Measurements from ENCODE around the gene LINC00632. TPM values are rescaled to one million over a fixed set of nuclear protein-coding genes. Genes with fewer than 3 reads are reported as not detected.
A peak's percentile ranks its signal among the peaks of the same experiment; 100 is the strongest.

Gene LINC00632
- total and polyA plus RNA-seq, 4 donors, result 0.57 to 106 (median 56.5) TPM

GRCh38 chrX:140725500-140725899 is 15.9 kb downstream of the LINC00632 start:
- no peak overlapping the region for H3K4me3 ChIP-seq
- peaks cover 0 to 5% (median 0%) of the 10 kb centered on the region in 3 donors for H3K27me3 ChIP-seq (ENCODE audit: control insufficient read depth in 3 of 3, insufficient read depth in 3 of 3, low read length in 2 of 3)
- peaks cover 0 to 35% (median 4%) of the 10 kb centered on the region in 4 donors for H3K36me3 ChIP-seq (ENCODE audit: control insufficient read depth in 4 of 4, insufficient read depth in 4 of 4, low read length in 4 of 4)
- peaks cover 0 to 13% (median 0%) of the 10 kb centered on the region in 4 donors for H3K9me3 ChIP-seq (ENCODE audit: control insufficient read depth in 4 of 4, insufficient read depth in 3 of 4, low read length in 3 of 4)
- WGBS, 2 donors, result 87 to 95% methylated on average over 4 of the region's 4 CpGs
- no peak overlapping the region for H3K27ac ChIP-seq (ENCODE audit: low read depth in 1 of 2, low read length in 1 of 2)
- H3K9ac ChIP-seq (ENCODE audit: insufficient read depth in 1 of 2, low read length in 2 of 2), result no peak overlapping the region
- TF ChIP-seq CTCF (IDR thresholded peaks at IDR 0.05; ENCODE audit: control extremely low read depth, extremely low read depth), result no peak
- ATAC-seq (ENCODE audit: insufficient read depth, low FRiP score), result no peak
- peaks cover 0 to 9% (median 0%) of the 10 kb centered on the region in 5 donors for H3K4me1 ChIP-seq (ENCODE audit: control insufficient read depth in 5 of 5, insufficient read depth in 5 of 5, low read length in 5 of 5)
- DNase-seq, result no peak

- Histone ChIP-seq H3K36me3 (ENCODE audit: control insufficient read depth in 4 of 4, insufficient read depth in 4 of 4, low read length in 4 of 4) (no peaks in the 10 kb centered on the region), H3K4me3 (no peak overlapping the region), H3K9ac (ENCODE audit: insufficient read depth in 1 of 2, low read length in 2 of 2) (no peak overlapping the region), H3K27me3 (ENCODE audit: control insufficient read depth in 3 of 3, insufficient read depth in 3 of 3, low read length in 2 of 3) (peaks cover 0 to 2% (median 0%) of the 10 kb centered on the region in 3 donors), H3K27ac (ENCODE audit: low read depth in 1 of 2, low read length in 1 of 2) (no peak overlapping the region), H3K9me3 (ENCODE audit: control insufficient read depth in 4 of 4, insufficient read depth in 3 of 4, low read length in 3 of 4) (no peaks in the 10 kb centered on the region), H3K4me1 (ENCODE audit: control insufficient read depth in 5 of 5, insufficient read depth in 5 of 5, low read length in 5 of 5) (no peaks in the 10 kb centered on the region)
- peak; percentile 42 to 76 (median 60) for DNase-seq
- 21% methylated on average over 10 of the region's 10 CpGs for WGBS, 2 donors
- peak; percentile 68 for TF ChIP-seq CTCF (IDR thresholded peaks at IDR 0.05; ENCODE audit: control extremely low read depth, extremely low read depth)
- ATAC-seq (ENCODE audit: insufficient read depth, low FRiP score), result no peak
Observed at GRCh38 chrX:140733766-140734342, 24.3 kb downstream of the LINC00632 start.

- Histone ChIP-seq H3K27me3 (ENCODE audit: control insufficient read depth in 3 of 3, insufficient read depth in 3 of 3, low read length in 2 of 3) (peaks cover 0 to 6% (median 3%) of the 10 kb centered on the region in 3 donors), H3K4me3 (no peak overlapping the region), H3K9me3 (ENCODE audit: control insufficient read depth in 4 of 4, insufficient read depth in 3 of 4, low read length in 3 of 4) (no peaks in the 10 kb centered on the region), H3K9ac (ENCODE audit: insufficient read depth in 1 of 2, low read length in 2 of 2) (no peak overlapping the region), H3K36me3 (ENCODE audit: control insufficient read depth in 4 of 4, insufficient read depth in 4 of 4, low read length in 4 of 4) (no peaks in the 10 kb centered on the region), H3K27ac (ENCODE audit: low read depth in 1 of 2, low read length in 1 of 2) (no peak overlapping the region), H3K4me1 (ENCODE audit: control insufficient read depth in 5 of 5, insufficient read depth in 5 of 5, low read length in 5 of 5) (no peaks in the 10 kb centered on the region)
- TF ChIP-seq CTCF (IDR thresholded peaks at IDR 0.05; ENCODE audit: control extremely low read depth, extremely low read depth), result no peak
- ATAC-seq (ENCODE audit: insufficient read depth, low FRiP score) (no peak), DNase-seq (no peak)
Observed at GRCh38 chrX:140744085-140744484, 34.5 kb downstream of the LINC00632 start.

GRCh38 chrX:140756941-140757340 is 47.4 kb downstream of the LINC00632 start:
- peaks cover 0 to 3% (median 0%) of the 10 kb centered on the region in 5 donors for H3K4me1 ChIP-seq (ENCODE audit: control insufficient read depth in 5 of 5, insufficient read depth in 5 of 5, low read length in 5 of 5)
- H3K9me3 ChIP-seq (ENCODE audit: control insufficient read depth in 4 of 4, insufficient read depth in 3 of 4, low read length in 3 of 4), result no peaks in the 10 kb centered on the region
- no peaks in the 10 kb centered on the region for H3K36me3 ChIP-seq (ENCODE audit: control insufficient read depth in 4 of 4, insufficient read depth in 4 of 4, low read length in 4 of 4)
- no peak for ATAC-seq (ENCODE audit: insufficient read depth, low FRiP score)
- no peak for DNase-seq
- no peak for TF ChIP-seq CTCF (IDR thresholded peaks at IDR 0.05; ENCODE audit: control extremely low read depth, extremely low read depth)
- no peak overlapping the region for H3K27ac ChIP-seq (ENCODE audit: low read depth in 1 of 2, low read length in 1 of 2)
- WGBS, 2 donors, result 50 to 67% methylated on average over 6 of the region's 6 CpGs
- no peak overlapping the region for H3K9ac ChIP-seq (ENCODE audit: insufficient read depth in 1 of 2, low read length in 2 of 2)
- H3K27me3 ChIP-seq (ENCODE audit: control insufficient read depth in 3 of 3, insufficient read depth in 3 of 3, low read length in 2 of 3), result no peaks in the 10 kb centered on the region
- no peak overlapping the region for H3K4me3 ChIP-seq

All from lung (tissue), 12 donors.